ENCODE measurements around the gene MCRIP2.

DNA sequence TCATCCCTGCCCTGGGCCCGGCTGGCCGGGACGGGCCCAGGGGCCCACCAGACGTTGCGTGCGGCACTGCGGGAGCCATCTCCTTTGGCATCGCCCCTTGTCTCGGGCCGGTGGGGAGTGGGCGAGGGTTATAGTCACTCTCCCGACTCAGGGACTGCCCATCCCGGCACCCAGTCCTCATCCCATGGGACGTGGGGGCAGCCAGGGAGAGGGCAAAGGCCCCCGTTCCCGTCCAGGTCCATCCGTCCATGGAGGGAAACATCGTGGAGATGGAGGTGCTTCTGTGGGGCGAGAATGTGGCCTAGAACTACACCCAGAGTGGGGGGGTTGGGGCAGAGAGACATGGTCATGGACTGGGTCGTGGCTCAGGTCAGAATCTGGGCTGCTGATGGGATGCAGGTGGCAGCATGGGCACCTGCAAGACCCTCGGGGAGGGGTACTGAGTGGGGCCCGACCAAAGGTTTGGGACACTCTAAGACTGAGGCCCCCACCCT, 5.1 kb downstream of the MCRIP2 start:
- TF ChIP-seq CTCF (IDR thresholded peaks at IDR 0.05; ENCODE audit: insufficient read depth, low read depth, low read length) (no peak), EZH2 (IDR thresholded peaks at IDR 0.05; ENCODE audit: insufficient read depth, low read length) (no peak)

Measured in astrocyte (in vitro differentiated cells and primary cell).